GM12875 (cell line): Measurements from ENCODE around the gene MAML3.

Source experiments
- H3K4me3 ChIP-seq: one replicate; pipeline ENCODE4 v1.5.1; 2011; ENCODE audit warnings: low read depth, low read length, control low read depth
- TF ChIP-seq, protein P1 (sequence below): IDR thresholded peaks from 2 replicates; pipeline ENCODE4 v1.5.1; 2011; ENCODE audit warnings: low read depth, mild to moderate bottlenecking, control low read depth, inconsistent platforms, low read length, moderate library complexity, borderline replicate concordance; ENCODE audit not compliant: insufficient read depth

MAML3 gene

DNA sequence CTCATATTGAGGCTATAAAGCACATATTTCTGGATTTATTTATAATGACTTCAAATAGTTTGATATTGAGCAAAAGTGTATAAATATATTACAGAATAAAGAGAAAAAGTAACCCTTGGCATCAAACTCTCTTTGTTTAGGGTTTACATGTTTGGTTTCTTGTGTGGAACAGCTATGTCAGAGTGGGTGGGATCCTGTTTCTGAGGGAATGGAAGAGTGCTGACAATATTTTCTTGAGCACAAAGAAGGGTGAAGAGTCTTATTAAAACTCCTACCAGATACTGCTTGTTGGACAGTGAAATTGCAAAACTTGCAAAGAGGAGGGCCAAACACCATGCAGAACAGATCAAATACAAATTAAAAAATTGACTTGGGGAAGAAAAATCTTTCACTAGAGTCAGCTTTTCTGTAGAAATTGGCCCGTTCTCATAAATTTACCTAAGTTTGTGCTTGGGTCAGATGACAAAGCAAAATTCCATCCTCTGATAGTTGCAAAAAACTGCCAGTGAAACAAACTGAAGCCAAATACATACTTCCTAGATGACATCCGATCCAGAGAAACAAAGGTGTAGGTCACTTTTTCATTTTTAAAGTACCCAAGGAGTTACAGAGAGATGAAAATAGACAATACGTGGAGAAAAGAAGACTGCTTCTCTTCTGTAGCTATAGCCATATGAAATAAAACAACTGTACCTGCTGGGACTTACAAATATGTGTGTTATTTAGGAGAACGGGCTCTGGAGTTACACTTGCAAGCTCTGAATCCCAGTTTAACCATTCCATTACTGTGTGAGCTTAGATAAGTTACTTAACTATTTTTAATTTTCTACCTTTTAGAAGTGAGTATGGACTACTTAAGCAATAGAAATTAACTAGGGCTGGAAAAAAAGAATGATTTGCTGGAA lies 133.3 kb downstream of the MAML3 start:
- H3K4me3 ChIP-seq = no peak overlapping the region
- TF ChIP-seq, protein P1, sequence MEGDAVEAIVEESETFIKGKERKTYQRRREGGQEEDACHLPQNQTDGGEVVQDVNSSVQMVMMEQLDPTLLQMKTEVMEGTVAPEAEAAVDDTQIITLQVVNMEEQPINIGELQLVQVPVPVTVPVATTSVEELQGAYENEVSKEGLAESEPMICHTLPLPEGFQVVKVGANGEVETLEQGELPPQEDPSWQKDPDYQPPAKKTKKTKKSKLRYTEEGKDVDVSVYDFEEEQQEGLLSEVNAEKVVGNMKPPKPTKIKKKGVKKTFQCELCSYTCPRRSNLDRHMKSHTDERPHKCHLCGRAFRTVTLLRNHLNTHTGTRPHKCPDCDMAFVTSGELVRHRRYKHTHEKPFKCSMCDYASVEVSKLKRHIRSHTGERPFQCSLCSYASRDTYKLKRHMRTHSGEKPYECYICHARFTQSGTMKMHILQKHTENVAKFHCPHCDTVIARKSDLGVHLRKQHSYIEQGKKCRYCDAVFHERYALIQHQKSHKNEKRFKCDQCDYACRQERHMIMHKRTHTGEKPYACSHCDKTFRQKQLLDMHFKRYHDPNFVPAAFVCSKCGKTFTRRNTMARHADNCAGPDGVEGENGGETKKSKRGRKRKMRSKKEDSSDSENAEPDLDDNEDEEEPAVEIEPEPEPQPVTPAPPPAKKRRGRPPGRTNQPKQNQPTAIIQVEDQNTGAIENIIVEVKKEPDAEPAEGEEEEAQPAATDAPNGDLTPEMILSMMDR = no peak

DNA sequence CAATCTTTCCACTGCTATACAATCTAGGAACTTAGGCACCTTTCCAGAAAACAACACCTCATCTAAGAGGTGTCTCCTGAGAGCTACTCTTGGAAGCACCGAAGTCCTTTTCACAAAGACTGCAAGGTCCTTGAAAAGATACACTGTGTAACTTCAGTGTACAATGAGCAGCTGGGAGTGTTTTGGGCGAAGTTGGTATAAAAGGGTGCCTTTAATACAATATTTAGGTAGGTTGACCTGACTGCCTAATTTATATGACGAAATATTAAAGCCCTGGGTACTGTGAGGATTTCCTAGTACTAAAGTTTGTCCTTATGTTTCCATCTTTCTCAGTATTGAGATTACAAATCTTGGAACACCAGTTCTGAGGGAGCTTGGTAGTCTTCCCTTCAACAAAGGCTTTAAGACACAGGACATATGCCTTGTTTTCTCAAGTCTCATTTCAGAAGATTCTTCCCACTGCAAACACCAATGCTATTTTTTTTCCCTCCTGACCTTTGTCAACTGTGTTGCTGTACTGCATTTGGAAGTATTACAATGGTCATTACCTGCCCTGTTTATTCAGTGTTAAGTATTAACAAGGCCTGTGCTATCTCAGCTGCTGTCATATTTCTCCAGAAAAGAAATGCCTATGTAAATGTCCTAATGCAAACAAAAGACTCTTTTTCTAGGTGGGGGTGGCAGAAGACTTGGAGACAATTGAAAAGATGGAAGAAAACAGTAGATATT lies 134.2 kb downstream of the MAML3 start:
- no peak overlapping the region for H3K4me3 ChIP-seq
- TF ChIP-seq, protein P1 = no peak

DNA sequence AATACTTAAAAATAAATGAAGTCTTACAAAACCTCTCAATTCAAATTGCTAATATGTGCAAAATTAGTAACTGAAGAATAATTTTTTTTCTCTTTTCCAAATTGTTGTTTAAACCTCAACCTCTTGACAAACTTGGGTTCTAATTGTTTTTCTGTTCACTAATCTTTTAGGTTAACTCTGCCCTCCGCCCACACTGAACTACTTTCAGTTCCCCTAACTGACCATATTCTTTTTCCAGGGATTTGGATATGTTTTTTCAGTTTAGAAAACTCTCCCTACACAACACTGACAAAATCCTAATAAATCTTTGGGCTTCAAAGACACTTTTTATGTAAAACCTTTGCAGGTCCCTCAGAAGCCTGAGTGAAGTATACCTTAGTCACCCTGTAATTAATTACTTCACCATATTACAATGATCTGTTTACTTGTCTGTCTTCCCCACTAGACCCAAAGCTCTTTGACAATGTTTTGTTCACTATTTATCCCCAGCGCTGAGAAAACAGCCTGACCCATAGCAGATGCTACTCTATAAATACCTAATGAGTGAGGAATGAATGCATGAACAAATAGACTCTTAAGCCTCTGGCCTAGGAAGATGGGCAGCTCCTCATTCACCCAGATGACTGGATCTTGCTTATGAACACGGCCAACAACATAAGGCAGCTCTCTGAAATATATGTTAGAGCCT lies 134.9 kb downstream of the MAML3 start:
- H3K4me3 ChIP-seq = no peak overlapping the region
- TF ChIP-seq, protein P1 = no peak

DNA sequence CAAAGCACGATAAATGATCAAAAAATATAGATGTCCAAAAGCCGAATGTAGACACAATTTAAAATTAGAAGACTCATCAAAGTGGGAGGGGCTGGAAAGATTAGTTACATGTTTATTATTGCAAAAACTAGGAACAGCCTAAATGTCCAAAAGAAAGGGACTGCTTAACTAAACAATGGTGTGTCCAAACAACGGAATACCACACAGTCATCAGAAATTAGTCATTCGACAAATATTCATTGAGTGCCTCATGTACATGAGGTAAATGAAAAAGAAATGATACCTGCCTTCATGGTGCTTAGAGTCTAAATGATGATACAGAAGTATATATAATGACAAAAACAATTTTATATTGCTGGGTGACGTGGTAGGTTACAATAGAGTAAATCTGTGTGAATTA lies 139.7 kb downstream of the MAML3 start:
- TF ChIP-seq, protein P1 = no peak
- H3K4me3 ChIP-seq = no peak overlapping the region

DNA sequence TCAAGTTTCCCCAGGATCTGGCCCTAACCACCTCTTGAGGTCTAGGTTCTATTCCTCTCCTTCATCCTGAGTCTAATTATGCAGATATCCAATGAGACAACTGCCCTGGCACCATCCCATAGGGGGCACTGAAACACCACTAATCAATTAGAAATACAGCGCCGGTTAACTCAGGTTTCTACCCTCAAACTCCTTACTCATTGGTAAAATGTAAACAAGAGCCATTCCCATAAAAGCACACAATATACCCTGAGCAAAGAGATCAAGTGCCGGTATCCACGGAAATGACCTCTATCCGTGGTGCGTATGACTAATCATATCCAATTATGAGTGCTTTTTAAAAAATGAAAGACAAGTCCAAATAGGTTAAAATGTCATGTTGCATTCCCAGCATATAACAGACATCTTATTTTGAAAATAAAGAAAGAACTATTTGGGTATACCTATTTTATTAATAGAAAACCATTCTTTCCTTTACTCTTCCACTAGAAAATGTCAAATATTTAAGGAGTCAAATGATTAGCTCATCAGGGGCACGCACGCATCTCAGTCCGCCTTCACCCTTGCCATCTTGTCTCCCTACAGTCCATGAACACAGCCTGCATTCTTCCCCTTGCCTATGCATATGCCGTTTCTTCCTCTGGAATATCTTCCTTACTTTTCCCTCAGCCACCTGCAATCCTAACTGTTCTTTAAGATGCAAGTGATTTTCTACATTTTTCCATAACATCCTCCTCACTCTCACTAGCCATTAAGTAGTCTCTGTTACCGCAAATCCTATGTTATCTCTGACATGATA lies 141.1 kb downstream of the MAML3 start:
- no peak overlapping the region for H3K4me3 ChIP-seq
- TF ChIP-seq, protein P1 = 0 out of 2 replicates have a peak, but pooled peaks have one; percentile 4

DNA sequence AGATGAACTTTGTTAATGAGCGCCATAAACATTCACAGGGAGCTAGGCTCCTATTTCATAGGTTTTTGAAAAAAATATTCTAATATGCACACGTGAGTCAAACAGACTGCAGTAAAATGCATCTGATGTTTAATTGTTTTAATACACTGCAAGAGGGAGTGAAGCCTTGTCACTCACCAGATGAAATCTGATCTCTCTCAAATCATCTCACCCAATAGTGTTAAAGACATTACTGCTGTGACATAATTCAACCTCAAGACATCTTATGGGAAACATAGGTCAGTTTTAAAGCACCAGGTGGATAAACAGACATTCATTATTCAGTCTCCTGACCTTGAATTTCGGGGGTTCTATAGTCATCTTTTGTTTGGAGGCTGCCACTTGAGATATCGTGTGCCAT lies 148.3 kb downstream of the MAML3 start:
- H3K4me3 ChIP-seq = no peak overlapping the region
- TF ChIP-seq, protein P1 = no peak
